Suppressor macrophage (primary cell): ENCODE results near the gene IGF2R.

Experiments
- DNase-seq, 4 experiments: peaks; one replicate each; pipeline ENCODE4 v3.0.0-alpha.2; 2020 to 2022

Gene IGF2R

DNA sequence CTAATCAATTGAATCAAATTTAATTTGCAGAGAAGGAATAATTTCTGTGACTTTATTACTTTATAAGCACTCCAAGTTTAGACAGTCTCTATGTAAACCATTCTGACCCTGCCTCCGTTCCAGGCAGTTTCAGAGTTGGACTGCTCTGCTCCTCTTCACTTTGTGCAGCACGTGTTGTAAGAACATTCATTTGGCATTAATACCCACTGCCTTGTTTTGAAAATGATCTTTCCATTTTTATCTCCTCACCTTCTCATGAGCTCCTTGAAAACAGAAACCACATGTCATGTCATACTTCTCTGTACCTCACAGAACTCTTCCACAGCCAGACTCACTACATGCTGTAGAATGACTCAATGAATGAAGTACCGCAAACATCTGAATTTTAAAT, 178.3 kb downstream of the IGF2R start:
- DNase-seq, result no peak

- DNase-seq, result no peak
These were observed 185.6 kb downstream of the IGF2R start for GRCh38 chr6:160154471-160154870.

DNA sequence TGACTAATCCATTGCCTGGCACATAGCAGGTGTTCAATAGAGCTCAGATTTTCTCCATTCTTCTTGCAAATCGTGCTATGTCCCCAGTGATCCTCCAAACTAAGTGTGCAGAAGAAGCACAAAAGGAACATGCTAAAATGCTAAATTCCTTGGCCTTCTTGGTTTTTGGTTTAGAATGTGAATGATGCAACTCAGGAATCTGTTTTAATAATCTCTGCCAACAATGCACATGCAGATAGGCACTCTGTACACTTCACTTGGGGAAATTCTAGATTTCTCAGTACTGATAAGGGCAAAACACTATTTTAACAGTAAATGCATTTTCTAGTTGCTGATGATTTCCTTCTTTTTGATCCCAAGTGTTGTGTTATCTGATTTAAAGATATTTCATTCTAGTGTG, 188.0 kb downstream of the IGF2R start:
- no peak for DNase-seq

DNA sequence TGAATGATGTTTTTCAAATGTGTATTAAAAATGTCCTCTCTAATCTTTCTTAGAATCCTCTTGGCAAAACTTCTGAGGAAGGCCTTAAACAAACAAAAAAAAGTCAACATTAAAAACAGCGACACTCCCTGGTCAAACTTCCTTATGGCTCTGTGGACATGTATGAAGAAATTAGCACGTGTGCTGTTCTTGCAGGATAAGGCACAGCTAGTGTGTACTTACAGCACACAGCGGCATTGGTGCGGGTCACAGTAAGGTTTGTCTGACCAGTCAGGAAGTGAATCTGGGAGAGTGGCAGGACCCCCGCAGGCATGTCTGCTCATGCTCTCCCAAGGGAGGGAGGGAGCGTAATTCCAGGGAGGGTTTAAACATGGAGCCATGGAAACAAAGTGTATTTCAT, 191.6 kb downstream of the IGF2R start:
- DNase-seq, result no peak
